HS-27A (cell line): Measurements from ENCODE around the gene FILIP1.

Source experiments
- DNase-seq: peaks from one replicate; pipeline ENCODE4 v3.0.0-alpha.2; 2012; ENCODE audit warnings: low read depth, missing footprints

FILIP1 gene, protein sequence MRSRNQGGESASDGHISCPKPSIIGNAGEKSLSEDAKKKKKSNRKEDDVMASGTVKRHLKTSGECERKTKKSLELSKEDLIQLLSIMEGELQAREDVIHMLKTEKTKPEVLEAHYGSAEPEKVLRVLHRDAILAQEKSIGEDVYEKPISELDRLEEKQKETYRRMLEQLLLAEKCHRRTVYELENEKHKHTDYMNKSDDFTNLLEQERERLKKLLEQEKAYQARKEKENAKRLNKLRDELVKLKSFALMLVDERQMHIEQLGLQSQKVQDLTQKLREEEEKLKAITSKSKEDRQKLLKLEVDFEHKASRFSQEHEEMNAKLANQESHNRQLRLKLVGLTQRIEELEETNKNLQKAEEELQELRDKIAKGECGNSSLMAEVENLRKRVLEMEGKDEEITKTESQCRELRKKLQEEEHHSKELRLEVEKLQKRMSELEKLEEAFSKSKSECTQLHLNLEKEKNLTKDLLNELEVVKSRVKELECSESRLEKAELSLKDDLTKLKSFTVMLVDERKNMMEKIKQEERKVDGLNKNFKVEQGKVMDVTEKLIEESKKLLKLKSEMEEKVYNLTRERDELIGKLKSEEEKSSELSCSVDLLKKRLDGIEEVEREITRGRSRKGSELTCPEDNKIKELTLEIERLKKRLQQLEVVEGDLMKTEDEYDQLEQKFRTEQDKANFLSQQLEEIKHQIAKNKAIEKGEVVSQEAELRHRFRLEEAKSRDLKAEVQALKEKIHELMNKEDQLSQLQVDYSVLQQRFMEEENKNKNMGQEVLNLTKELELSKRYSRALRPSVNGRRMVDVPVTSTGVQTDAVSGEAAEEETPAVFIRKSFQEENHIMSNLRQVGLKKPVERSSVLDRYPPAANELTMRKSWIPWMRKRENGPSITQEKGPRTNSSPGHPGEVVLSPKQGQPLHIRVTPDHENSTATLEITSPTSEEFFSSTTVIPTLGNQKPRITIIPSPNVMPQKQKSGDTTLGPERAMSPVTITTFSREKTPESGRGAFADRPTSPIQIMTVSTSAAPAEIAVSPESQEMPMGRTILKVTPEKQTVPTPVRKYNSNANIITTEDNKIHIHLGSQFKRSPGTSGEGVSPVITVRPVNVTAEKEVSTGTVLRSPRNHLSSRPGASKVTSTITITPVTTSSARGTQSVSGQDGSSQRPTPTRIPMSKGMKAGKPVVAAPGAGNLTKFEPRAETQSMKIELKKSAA (N-terminal part only)

DNA sequence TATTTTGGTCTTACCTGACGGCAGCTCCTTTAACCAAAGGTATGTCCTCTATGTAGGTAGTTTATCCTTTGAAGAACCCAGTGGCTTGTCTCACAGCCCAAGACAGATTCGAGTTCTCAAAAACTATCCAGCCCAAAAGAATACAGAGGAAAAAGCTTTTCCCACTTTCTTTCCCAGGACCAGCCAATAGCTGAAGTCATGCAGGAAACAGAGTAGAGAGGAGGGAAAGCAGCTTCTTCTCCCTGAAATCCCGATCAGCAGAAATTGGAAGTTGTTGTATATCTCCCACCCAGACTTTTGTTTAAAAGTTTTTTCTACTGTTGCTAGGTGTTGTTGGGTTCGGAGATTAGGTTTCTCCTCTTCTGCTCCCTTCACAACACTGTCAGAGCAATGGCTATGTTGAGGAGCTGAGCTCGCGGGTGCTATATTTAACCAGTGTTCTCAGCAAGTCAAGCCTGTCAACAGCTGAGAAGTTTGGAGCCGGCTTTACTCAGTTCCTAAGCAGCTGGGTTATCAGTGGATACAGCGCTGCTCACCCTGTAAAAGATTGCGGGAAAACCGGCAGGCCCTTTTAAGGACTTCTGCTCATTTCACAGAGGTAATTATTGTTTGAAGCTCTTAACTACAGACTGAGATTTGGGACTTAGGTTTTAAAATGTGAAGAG is at the start of gene FILIP1:
TSS of gene FILIP1 (minus strand) at position 401 of the 665 bp plus-strand sequence. CDS start 78,828 bp downstream, outside the sequence.
- DNase-seq = no peak

DNA sequence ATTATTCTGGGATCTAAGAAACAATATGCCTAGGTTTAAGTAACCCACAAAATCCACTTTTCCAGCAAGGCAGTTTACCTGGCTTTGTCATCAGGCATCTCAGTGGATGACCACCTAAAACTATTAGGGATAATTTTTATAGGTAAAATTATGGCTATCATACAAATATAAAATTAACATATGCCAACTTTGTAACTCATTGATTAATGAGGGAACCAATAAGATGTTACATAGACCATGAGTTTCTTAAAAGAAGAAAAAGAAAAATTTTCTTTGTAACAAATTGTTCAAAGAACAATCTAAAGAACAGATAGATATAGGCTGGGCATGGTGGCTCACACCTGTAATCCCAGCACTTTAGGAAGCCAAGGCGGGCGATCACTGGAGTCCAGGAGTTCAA is 49.7 kb upstream of the FILIP1 start:
- no peak for DNase-seq

DNA sequence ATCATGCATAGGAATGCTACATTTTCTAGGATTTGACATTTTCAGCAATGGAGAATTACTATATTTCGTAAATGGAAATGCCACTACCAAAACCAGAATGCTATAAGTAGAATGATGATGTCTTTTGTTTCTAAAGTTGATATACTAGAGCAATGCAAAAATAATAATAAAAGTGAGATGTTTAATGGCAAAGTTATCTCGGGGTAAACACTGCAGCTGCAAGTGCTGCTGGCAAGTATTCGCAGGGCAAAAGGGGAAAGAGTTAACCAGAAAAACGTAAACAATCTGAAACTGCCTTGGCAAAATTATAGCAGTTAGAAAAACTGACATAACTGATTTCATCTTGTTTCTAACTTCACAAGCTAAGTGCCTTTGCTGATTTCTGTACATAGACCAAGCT is 45.5 kb upstream of the FILIP1 start:
- no peak for DNase-seq

DNA sequence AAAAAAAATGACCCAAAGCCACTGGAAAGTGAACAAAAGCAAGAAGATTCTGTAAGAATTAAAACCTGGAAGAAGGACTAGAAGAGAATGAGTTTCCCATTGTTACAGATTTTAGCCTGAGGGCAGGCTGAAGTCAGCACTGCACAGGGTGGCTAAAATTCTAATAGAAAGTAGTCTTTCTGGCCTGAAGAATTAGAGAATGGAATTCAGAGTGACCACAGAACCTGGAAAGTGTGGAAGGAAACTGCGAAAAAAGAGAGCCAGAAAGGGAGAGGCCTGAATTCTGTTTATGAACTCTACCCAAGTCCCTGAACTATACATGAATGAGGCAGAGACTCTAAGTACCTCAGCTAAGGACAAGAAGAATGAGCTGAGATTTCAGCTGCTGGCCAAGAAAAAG is 38.9 kb upstream of the FILIP1 start:
- no peak for DNase-seq

DNA sequence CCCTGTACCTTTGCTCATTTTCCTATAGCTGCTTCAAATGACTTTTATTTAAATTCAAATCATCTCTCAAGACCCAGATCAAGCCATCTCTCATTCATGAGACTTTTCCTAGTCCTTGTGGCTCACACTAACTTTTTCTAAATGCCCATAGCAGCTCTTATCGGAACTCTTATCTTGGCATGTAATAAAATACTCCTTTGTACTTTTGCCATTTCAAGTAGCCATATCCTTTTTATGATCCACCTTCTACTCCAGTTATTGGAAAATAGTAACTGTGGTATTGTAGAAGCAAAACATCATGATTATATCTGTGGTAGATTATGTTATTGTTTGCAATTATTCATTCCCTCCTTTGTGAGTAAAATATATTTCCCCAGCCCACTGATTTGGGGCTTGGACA is 37.6 kb upstream of the FILIP1 start:
- DNase-seq = no peak

DNA sequence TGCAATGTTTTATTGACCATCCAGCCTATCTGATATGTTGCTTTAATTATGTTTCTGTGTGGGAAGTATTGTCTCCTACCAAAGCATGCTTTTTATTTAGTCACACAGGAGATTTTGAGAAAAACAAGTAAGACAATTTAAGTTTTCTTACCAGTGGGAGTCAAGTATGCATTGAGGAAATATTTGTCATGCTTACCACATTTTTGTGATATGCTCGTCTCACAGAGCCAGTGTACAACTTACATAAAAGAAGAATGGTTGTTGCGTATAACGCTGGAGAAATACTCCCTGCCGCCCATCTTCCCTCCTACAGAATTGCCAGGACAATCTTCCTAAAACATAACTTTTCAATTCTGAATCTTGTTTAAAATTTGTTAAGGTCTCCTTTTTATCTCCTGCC is 37.1 kb upstream of the FILIP1 start:
- DNase-seq = no peak

DNA sequence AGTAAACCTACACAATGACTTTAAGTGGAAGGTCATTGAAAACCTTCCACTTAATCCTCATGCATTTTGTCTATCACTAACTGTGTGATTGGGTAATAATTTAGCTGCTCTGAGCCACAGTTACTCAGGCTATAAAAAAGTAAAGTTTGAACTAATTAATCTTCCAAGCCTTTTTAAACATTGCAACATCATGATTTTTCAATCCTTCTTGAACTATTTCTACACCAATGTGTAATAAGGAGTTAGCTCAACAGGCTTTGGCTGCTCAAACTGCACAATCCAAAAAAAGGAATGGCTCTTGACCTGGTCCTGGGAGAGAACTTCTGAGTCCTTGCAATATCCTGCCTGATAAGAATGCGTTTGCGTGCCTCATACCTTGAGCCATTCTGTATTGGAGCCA is 34.8 kb upstream of the FILIP1 start:
- DNase-seq = no peak

DNA sequence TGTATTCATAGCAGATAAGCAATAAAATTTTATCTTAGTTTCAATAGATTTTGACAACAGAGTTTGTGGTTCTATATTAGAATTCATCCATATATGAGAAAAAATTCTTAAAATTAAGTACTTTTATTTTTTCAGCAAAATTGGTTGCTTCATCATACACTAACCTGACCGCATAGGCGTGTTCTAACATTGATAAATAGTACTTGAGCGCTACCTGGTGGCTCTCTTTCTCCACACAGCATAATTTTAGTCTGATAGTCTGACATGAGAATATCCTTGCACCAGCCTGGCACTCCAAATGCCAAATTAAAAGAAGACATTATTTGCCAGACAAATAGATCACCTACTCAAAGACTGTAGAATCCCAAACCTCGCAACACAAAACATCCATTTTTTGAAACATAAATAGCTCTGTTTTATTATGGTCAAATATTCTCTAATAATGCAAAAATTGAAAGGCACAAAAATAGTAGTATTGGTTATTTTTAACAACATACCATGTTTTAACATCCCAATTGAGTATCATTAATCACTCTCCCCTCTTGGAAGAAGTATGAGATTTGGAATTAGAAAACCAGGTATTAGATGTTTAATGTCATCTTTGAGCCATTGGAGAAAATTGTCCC is 33.0 kb upstream of the FILIP1 start:
- DNase-seq = peak; percentile 20

DNA sequence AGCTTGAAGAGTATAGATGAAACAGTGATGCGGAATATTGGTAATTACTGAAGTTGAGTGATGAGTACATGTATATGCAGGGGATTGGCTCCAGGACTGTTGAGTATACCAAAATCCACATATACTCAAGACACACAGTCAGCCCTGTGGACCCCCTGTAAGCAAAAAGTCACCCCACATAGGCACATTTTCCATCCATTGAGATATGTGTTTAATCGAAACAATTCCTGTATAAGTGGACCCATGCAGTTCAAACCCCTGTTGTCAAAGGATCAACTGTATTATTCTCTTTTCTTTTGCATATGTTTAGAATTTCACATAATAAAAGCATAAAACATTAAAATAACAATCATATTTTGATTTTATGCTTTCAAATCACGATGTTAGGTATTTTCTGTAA is 32.1 kb upstream of the FILIP1 start:
- DNase-seq = no peak

DNA sequence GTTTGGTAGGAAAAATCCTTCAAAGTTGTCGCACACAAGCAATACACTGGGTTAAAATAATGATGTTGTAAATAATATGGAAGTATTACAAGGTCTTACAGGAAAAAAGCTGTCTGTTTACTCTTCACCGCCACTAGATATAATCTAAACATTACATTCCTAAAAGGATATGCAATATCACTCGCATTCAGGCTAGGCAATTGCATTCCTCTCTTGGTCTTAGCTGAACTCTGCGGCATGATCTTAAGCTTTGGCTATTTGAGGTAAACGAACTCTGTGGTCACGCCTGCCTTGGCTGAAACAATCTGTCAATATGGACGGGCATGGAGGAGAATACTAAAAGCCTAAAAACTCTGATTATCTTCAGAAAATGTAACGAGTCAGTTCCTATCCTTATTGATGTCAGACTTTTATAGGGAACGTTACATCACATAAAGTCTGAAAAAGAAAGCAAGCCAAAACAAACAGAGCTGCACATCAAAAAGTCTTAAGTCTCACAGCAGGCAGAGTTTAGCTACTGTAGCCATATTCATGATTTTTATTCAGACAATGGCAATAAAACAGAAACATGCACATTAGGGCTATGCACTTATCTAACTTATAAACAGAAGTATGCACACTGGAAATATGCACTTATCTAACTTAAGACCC is 30.8 kb upstream of the FILIP1 start:
- peak; percentile 62 for DNase-seq

DNA sequence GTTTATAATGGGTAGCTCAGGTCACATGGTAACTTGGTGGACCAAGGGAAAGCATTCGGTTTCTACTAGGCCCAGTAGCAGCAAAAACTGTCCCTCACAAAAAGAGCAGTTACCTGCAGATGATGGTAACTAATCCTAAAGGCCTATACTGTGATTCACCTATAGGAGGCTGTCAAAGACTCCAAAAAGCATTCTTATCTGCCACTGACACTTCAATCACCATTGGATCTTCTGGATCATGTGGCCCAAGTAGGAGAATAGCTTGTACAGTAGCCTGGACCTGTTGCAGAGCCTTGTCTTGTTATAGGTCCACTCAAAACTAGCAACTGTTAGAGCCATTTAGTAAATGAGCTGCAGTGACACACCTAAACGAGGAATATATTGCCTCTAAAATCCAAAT is 23.2 kb upstream of the FILIP1 start:
- DNase-seq = no peak

DNA sequence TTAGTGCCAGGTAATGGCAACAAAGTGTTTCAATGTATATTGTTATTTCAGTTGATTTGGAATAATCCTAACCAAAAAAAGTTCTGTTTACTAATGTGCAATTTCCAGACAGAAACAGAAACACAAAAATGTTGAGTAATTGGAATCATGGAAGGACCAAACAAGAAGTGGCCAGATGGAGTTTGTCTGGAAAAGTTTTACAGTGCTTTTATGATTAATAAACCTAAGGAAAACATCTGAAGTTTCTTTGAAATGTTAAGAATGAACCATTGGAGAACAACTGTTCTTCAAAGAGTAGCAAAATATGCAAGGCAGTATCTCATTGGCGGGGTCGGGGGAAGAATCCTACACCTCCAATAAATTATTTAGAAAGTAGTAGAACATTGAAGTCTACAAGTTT is 19.0 kb upstream of the FILIP1 start:
- no peak for DNase-seq

DNA sequence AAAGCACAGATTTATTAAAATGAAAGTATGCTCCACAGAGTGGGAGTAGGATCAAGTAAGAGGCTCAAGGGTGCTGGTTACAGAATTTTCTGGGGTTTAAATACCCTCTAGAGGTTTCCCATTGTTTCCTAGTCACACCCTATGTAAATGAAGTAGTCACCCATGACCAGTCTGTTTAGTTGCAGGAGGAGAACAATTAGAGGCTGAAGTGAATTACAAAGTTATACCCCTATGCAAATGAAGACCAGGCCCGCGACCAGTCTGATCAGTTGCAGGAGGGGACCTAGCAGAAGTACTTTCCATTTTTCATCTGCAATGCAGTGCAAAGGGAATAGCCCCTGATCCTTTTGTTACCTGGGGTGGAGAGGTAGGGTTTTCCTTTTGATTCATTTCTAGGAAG is 11.8 kb upstream of the FILIP1 start:
- DNase-seq = no peak

DNA sequence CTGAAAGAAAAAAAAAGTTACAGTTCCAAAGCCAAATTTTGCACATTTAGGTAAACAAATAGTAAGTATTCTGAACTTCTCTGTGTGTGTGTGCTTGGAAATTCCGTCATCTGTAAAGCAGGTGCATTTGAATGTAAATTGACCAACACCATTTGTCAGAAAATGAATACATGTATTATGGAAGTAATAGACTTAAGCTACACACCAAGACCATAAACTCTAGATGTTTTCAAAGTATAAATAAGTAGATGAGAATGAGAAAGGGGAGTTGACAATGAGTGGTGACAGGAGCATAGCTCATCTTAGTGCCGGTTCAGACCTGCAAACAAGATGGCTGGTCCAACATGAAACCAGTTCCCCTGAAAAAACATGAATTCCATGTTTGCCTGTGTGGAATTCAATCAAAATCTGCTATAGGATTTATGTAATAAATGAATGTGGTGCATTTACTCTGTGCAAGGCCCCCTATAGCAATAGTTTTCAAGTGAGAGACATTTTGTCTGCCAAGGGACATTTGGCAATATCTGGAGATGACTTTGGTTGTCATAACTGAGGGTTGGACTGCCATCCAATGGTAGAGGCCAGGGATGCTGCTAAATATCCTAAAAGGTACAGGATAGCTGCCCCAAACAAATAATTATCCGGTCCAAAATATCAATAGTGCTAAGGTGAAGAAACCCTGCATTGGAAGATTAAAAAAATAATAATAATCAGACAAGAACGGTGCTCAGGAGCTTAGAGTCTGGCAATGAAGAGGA is 11.0 kb upstream of the FILIP1 start:
- no peak for DNase-seq

DNA sequence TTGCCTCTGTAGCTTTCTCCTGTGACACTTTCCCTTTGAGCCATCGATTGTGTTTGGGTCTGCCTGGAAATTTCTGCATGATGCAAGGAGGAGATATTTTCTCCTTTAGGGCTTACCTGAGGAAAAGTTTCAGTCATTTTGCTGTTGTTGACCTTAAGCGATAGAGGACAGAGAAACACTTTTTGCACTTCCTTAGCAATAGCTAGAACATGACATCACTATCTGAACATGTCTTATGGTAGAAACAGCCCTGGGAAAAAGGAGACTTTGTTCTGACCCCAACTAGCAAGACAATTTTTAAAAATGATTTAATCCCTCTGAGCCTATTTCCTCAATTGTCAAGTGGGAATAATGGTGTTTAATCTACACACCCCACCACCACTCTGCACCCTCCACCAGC is 9.7 kb upstream of the FILIP1 start:
- no peak for DNase-seq

DNA sequence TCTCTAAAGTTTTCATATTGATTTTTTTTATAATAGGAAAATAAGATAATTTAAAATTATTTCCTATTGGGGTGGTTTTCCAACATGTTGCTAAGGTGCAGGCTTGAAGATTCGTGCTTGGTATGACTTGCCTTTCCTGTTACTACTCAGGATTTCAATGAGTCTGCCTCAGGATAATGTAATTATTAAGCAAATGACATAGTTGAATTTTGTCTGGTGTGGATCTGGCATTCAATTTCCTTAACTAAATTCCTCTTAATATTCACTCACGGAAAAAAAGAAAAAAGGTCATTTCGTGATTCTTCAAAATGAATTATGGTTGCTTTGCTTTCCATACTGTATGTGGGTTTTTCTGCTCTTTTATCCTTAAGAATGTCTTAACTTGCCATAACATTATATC is 9.3 kb upstream of the FILIP1 start:
- no peak for DNase-seq

DNA sequence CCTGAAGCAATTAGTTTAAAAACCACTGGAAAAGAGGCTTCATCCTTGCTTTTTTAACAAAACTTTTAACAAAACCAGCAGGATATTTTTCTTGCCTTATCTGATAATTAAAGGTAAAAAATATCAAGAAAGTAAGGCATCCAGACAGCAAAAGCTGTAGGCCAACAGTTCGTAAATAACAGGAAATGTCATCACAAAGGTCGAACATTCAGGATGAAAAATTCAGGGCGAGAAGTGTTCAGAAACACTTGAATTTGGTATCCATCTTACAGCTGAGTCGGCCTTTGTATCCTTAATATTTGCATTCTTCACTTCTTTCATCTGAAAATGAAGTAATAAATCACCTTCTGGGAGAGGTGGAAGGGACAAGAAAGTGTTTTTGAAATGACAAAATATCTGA is 8.2 kb upstream of the FILIP1 start:
- no peak for DNase-seq

DNA sequence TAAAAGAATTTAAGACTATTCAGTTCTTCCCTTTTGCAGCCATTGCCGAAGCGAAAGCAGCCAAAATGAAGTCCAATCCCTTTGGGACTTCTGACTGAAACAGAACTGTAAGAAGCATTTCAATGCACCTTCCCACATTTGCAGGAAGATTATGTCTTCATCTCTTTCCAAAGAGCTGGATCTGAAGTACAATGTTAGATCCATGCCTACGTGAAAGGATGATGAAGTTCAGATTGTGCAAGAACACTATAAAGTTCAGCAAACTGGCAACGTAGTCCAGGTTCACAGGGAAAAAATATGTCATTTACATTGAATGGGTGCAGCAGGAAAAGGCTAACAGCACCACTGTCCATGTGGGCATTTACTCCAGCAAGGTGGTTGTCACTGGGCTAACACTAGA is 6.0 kb upstream of the FILIP1 start:
- no peak for DNase-seq

DNA sequence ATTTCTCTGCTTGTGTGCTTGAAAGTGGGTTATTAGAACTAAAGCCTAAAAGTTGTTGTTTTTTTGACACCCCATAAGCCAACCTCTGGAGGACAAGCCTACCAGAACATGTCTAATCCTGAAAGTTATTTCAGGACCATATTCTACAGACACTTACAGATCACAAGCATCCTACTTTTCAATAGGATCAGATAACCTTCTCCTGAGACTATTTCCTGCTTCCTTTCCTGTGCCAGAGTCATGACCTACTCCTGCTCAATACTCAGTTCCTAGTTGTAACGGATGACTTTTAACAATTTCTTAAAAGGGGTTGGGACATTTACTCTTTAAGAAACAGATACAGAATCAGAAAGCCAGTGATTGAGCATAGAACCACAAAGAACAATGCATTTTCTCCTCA is 5.3 kb upstream of the FILIP1 start:
- no peak for DNase-seq

DNA sequence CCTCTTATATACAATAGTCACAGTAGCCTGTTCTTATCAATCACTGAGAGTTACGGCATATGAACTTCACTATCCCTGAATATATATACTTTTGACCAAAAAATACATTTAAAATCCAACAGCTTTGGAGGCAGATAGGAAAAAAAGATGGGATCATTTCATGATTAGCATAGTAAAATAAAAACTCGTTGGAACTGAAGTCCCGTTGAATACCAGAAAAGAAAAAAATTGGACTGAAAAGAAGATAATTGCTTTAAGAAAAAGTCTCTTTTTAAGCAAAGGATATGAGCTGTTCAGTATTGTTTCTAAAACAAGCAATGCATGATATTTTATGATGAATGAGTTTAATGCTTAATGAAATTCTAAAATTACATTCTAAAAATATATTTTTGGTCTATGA is 4.4 kb upstream of the FILIP1 start:
- DNase-seq = no peak
